Glutamatergic neuron (in vitro differentiated cells): ENCODE results near the gene MIPOL1. TPM values are rescaled to one million over a fixed set of nuclear protein-coding genes. Genes with fewer than 3 reads are reported as not detected.

ENCODE experiments used
- DNase-seq: peaks from one replicate; pipeline ENCODE4 v3.0.0; 2022
- H3K27ac Mint-ChIP-seq: one replicate; pipeline ENCODE4 v1.8.0; 2020; ENCODE audit warnings: mild to moderate bottlenecking, mixed read lengths, inconsistent platforms; ENCODE audit not compliant: unreplicated experiment
- H3K27me3 Mint-ChIP-seq: one replicate; pipeline ENCODE4 v1.8.0; 2020; ENCODE audit warnings: mild to moderate bottlenecking, moderate library complexity, mixed read lengths, inconsistent platforms; ENCODE audit not compliant: unreplicated experiment
- H3K36me3 Mint-ChIP-seq: one replicate; pipeline ENCODE4 v1.8.0; 2020; ENCODE audit warnings: mild to moderate bottlenecking, mixed read lengths, inconsistent platforms; ENCODE audit not compliant: unreplicated experiment
- H3K4me1 Mint-ChIP-seq: one replicate; pipeline ENCODE4 v1.8.0; 2020; ENCODE audit warnings: mild to moderate bottlenecking, low read depth, mixed read lengths, inconsistent platforms; ENCODE audit not compliant: unreplicated experiment
- H3K4me3 Mint-ChIP-seq: one replicate; pipeline ENCODE4 v1.8.0; 2020; ENCODE audit warnings: mild to moderate bottlenecking, mixed read lengths, inconsistent platforms; ENCODE audit not compliant: unreplicated experiment
- H3K9me3 Mint-ChIP-seq: one replicate; pipeline ENCODE4 v1.8.0; 2020; ENCODE audit warnings: mild to moderate bottlenecking, moderate library complexity, mixed read lengths, inconsistent platforms; ENCODE audit not compliant: unreplicated experiment
- CTCF ChIP-seq: fragments of 200-600 bp; sonication (generic); IDR thresholded peaks from one replicate; pipeline ENCODE4 v1.5.0; 2021; ENCODE audit not compliant: partially characterized antibody, unreplicated experiment
- total RNA-seq: library from RNA; stranded (reverse); fragmentation: NEBNext Ultra II Directional; extraction: Animal tissue kit (Norgen Biotek cat#: 25700); gene quantifications from one replicate; pipeline ENCODE4 v1.2.1, GENCODE V29; 2021; ENCODE audit not compliant: unreplicated experiment

MIPOL1 gene
- total RNA-seq, 1 donor from 2014 or later, result 14.5 TPM

GRCh38 chr14:37268788-37269187, 71.1 kb downstream of the MIPOL1 start:
- Mint-ChIP-seq H3K36me3 (no peaks in the 10 kb centered on the region), H3K4me3 (no peak overlapping the region), H3K9me3 (no peaks in the 10 kb centered on the region), H3K27ac (no peak overlapping the region), H3K27me3 (no peaks in the 10 kb centered on the region), H3K4me1 (no peaks in the 10 kb centered on the region)
- DNase-seq, result no peak
- TF ChIP-seq CTCF, result no peak

GRCh38 chr14:37270629-37271028, 72.9 kb downstream of the MIPOL1 start:
- Mint-ChIP-seq H3K27me3 (no peaks in the 10 kb centered on the region), H3K4me1 (no peaks in the 10 kb centered on the region), H3K36me3 (no peaks in the 10 kb centered on the region), H3K9me3 (no peaks in the 10 kb centered on the region), H3K27ac (no peak overlapping the region), H3K4me3 (no peak overlapping the region)
- no peak for TF ChIP-seq CTCF
- DNase-seq, result no peak

GRCh38 chr14:37272569-37272968, 74.8 kb downstream of the MIPOL1 start:
- H3K9me3 Mint-ChIP-seq, result no peaks in the 10 kb centered on the region
- no peak overlapping the region for H3K27ac Mint-ChIP-seq
- no peak for TF ChIP-seq CTCF
- no peak overlapping the region for H3K4me3 Mint-ChIP-seq
- H3K36me3 Mint-ChIP-seq, result no peaks in the 10 kb centered on the region
- no peaks in the 10 kb centered on the region for H3K4me1 Mint-ChIP-seq
- DNase-seq, result no peak
- H3K27me3 Mint-ChIP-seq, result no peaks in the 10 kb centered on the region

- H3K4me1 Mint-ChIP-seq, result no peaks in the 10 kb centered on the region
- H3K27me3 Mint-ChIP-seq, result no peaks in the 10 kb centered on the region
- no peak for TF ChIP-seq CTCF
Measured at GRCh38 chr14:37274652-37275051, 76.9 kb downstream of the MIPOL1 start.

GRCh38 chr14:37275963-37276362, 78.2 kb downstream of the MIPOL1 start:
- Mint-ChIP-seq H3K9me3 (no peaks in the 10 kb centered on the region), H3K36me3 (no peaks in the 10 kb centered on the region), H3K27ac (no peak overlapping the region), H3K4me1 (no peaks in the 10 kb centered on the region), H3K27me3 (no peaks in the 10 kb centered on the region), H3K4me3 (no peak overlapping the region)
- no peak for DNase-seq
- no peak for TF ChIP-seq CTCF

More at GRCh38 chr14:37274652-37275051, 76.9 kb downstream of the MIPOL1 start:
- no peak for DNase-seq
- Mint-ChIP-seq H3K27ac (no peak overlapping the region), H3K9me3 (no peaks in the 10 kb centered on the region), H3K4me3 (no peak overlapping the region), H3K36me3 (no peaks in the 10 kb centered on the region)
